Right hindlimb (tissue), 1 donor: Measurements from ENCODE around the gene PDE6G.
A peak's percentile ranks its signal among the peaks of the same experiment; 100 is the strongest.
"Not testable (repeated sequence)": the region's sequence is repeated elsewhere in the genome, so short reads cannot be mapped to it uniquely, and the experiment has no call there.

Experiments
- DNase-seq: peaks from one replicate; pipeline ENCODE4 v3.0.0-alpha.2; 2018

Gene PDE6G

DNA sequence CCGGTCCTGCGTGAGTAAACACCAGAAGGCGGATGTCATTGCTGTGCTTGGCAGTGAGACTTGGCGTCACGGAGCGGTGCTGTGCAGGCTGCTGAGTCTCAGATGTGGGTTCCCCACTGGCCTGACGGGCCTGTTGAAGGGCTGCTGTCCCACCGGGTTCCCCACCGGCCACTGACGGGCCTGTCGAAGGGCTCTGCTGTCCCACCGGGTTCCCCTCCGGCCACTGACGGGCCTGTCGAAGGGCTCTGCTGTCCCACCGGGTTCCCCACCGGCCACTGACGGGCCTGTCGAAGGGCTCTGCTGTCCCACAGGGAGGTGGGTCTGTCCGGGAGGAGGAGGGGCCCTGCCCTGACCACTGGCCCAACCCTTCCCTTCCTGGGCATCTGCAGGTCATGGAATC, 30.3 kb upstream of the PDE6G start:
- DNase-seq: no peak

- no peak for DNase-seq
Measured at GRCh38 chr17:81685108-81685507, 28.8 kb upstream of the PDE6G start.

- DNase-seq: no peak
Measured at GRCh38 chr17:81684442-81684911, 28.1 kb upstream of the PDE6G start.

GRCh38 chr17:81683584-81684441, 27.5 kb upstream of the PDE6G start, which contains the start of the genes ARL16 and HGS:
TSS of gene ARL16 (minus strand) at chr17:81683797. CDS start at chr17:81683753, 44 bp downstream.
TSS of gene HGS (plus strand) at chr17:81684011. CDS start at chr17:81684067, 56 bp downstream.
- peak; percentile 99 for DNase-seq

- no peak for DNase-seq
Measured at GRCh38 chr17:81683208-81683583, 26.9 kb upstream of the PDE6G start.

GRCh38 chr17:81682565-81683207, 26.3 kb upstream of the PDE6G start:
- DNase-seq: no peak

DNA sequence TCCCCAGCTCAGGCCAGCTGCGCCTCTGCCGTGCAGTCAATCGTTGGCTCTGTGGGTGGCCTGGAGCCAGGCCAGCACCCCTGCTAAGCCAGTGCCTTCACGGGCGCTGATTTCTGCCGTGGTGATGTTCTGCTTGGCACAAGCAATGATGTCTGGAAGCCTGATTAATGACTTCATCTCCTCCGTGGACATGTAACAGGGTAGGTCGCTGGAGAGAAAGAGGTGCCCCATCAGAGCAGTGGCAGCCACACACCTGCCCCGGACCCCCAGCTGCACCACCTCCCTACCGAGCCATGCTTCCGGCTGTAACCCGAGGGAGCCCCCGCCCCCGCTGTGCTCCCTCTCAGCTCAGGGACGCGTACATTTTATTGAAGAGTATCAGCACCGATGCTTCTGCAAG, 25.3 kb upstream of the PDE6G start:
- DNase-seq: no peak

- no peak for DNase-seq
Measured at GRCh38 chr17:81680150-81680549, 23.8 kb upstream of the PDE6G start.

GRCh38 chr17:81676906-81677305, 20.6 kb upstream of the PDE6G start:
- DNase-seq: no peak

DNA sequence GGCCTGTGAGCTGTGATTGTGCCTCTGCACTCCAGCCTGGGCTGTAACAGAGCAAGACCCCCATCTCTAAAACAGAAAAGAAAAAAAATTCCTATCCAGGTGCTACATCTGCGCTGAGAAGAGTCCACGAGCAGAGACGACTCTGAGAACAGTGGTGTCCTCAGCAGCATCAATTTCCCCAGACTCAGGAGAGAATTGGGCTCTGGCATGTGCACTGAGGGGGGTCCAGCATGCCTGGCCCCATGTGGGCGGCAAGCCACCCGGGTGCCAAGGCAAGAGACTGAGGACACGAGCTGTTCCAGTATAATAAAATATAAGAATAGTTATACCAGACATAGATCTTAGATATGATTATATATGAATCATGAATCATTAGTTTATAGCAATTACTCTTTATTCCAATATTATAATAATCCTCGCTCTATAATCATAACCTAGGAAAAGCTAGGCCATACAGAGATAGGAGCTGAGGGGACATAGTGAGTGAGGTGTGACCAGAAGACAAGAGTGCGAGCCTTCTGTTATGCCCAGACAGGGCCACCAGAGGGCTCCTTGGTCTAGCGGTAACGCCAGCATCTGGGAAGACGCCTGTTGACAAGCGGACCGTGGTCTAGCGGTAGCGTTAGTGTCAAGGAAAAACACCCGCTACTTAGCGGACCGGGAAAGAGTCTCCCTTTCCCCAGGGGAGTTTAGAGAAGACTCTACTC, 19.3 kb upstream of the PDE6G start:
- DNase-seq: not testable (repeated sequence)

DNA sequence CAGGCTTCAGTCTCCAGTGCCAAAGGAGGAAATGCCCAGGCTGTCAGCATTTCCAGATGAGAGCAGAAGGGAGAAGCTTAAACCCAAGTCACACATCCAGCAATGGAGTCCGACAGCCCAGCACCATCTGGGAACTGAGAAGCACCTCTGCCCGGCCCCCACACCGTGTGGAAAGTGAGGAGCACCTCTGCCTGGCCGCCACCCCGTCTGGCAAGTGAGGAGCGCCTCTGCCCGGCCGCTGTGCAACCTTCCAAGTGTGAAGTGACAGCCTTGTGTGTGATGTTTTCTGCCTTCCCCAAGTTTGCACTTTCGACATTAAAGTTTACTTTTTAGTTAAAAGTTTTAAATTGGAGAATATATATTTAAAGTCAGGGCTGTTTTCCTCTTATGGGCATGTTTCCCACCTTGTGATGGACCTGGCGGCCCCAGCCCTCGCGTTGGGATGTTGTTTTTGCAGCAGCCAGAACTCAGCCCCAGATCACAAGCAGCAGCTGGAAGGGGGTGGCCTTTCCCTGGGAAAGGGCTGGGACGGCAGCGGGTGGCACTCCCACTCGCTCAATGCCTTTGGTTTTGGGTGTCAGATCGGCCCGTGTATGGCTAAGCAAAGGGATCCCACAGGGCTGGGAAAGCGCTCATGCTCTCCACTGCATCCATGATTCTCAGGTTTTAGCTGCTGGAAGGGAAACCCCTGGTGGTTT, 17.4 kb upstream of the PDE6G start:
- no peak for DNase-seq

DNA sequence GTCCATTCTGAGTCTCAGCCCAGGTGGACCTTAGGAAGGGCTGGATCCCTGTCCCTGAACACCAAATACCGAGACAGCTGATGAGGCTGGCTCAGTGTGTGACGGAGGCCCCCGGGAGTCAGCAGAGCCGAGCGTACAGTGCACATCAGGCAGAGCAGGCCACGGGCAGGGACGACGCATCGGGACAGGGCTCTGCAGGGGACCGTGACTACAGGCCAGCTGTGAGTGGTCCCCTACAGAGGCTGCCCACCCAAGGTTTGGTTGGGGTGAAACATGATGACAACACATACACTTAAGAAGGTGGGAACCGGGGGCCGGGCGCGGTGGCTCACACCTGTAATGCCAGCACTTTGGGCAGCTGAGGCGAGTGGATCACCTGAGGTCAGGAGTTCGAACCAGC, 16.6 kb upstream of the PDE6G start:
- no peak for DNase-seq

DNA sequence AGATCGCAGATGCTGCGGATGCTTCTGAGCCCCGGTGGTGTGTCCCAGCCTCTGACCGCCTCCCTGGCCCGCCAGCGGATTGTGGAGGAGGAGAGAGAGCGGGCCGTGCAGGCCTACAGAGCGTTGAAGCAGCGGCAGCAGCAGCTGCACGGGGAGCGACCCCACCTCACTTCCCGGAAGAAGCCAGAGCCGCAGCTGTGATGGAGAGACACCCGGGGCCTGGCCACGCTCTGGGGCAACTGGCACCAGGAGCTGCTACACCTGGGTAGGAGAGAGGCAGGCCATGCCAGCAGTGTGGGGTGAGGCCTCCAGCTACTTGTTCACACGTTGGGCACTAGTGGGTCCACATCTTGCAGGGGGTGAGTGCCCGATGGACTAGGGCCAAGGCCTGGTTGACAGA, 16.2 kb upstream of the PDE6G start:
- DNase-seq: no peak

DNA sequence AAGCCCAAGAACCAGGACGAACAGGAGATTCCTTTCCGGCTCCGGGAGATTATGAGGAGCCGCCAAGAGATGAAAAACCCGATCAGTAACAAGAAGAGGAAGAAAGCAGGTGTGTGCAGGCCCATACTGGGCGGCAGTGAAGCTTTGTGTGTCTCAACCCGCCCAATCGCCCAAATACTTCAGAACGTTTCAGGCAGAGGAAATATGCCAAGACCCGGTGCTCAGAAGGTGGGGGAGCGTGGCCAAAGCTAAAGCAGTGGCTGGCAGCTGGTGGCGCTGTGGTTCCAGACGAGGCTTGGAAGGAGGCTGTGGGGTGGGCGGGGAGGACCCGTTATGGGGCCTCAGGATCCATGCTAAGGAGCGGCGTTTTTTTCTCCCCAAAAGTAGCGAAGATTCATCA, 11.4 kb upstream of the PDE6G start:
- DNase-seq: no peak

DNA sequence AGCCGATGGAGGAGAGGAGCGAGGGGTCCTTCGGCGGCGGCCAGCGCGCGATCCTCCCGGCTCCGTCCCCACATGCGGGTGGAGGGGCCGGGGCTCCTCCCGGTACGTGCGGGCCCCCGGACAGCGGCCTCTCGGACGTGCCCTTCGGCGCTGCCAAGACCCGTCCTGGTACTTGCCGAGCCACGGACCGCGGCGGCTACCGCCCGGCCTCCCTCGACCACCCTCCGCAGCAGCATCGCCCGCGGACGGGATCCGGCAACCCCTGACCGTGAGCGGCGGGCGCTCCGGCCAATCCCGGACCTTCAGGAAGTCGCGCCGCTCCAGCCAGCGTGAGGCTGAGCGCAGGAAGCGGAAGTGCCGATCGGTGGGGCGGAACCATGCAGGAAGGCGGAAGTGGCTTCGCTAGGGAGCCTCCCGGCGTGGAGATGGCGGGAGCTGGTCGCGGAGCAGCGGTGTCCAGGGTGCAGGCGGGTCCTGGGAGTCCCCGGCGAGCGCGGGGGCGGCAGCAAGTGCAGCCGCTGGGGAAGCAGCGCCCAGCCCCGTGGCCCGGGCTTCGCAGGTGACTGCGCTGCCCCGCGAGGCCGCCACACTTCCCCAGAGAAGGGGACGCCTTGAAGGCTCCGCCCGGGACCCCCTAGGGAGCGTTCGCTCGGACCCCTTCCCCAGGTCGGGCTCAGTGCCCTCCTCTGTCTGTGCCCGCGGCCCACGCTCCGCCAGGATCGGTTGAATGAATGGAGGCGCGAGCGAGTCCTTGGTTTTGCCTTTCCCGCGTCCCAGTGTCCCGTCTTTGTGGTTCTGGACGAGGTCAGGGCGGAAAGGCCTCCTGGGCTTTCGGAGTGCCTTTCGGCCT, 10.2 kb upstream of the PDE6G start, which contains the start of the genes CCDC137 and OXLD1:
Gene CCDC137 (plus strand): TSS at position 396 of the 850 bp plus-strand sequence. CDS start 30 bp downstream, at position 426.
Gene OXLD1 (minus strand): TSS at position 264 of the 850 bp plus-strand sequence. CDS start 28 bp downstream, at position 236.
- DNase-seq: peak; percentile 97

- DNase-seq: no peak
Measured at GRCh38 chr17:81666092-81666341, 9.7 kb upstream of the PDE6G start.

- no peak for DNase-seq
Measured at GRCh38 chr17:81665205-81666091, 9.1 kb upstream of the PDE6G start.

DNA sequence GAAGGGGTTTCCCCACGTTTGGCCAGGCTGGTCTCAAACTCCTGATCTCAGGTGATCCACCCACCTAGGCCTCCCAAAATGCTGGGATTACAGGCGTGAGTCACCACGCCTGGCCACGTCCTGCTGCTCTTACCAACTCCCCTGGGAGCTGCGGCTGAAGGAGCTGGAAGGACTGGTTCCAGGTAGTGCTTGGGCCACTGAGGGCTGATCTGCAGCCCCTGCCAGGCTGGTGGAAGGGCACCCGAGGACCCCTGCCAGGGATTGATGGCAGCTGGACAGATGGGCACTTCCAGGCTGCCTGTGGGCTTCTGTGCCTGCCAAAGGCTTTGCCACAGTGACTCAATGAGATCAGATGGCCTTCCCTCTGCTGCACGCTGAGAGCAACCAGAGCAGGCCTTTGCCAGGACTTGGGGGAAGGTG, 7.7 kb upstream of the PDE6G start:
- DNase-seq: no peak

DNA sequence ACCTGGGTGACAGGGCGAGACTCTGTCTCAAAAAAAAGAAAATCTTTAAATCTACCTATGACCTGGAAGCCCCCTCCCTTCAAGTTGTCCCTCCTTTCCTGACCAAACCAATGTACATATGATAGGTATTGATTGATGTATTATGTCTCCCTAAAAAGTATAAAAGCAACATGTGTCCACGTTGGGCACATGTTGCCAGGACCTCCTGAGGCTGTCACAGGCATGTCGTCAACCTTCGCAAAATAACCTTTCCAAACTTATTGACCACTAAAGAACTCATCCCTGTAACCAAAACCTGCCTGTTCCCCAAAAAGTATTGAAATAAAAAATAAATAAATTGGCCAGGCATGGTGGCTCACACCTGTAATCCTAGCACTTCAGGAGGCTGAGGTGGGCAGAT, 5.7 kb upstream of the PDE6G start:
- no peak for DNase-seq

DNA sequence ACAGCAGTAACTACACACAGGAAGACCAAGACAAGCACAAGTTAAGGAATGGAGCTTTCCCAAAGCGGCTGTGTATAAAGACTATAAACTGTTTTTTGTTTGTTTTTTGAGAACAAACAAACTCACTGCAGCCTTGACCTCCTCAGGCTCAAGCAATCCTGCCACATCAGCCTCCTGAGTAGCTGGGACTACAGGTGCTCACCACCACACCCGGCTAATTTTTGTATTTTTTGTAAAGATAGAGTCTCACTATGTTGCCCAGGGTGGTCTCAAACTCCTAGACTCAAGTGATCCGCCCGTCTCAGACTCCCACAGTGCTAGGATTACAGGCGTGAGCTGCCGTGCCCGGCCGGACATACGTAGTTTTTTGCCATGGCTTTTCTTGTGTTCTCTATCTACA, 4.1 kb upstream of the PDE6G start:
- DNase-seq: no peak

GRCh38 chr17:81659038-81659437, 2.7 kb upstream of the PDE6G start:
- no peak for DNase-seq
